Ectodermal cell (in vitro differentiated cells): ENCODE measurements around the gene AP4E1. TPM values are rescaled to one million over a fixed set of nuclear protein-coding genes. Genes with fewer than 3 reads are reported as not detected.
"Not testable (repeated sequence)": the region's sequence is repeated elsewhere in the genome, so short reads cannot be mapped to it uniquely, and the experiment has no call there.

Experiments used
- H3K27ac ChIP-seq: 2 replicates; pipeline ENCODE4 v1.7.0; 2013; ENCODE audit warnings: mild to moderate bottlenecking, low read depth, low read length; ENCODE audit not compliant: insufficient read depth, poor library complexity, severe bottlenecking
- H3K27me3 ChIP-seq: 2 replicates; pipeline ENCODE4 v1.7.0; 2013; ENCODE audit warnings: mild to moderate bottlenecking, low read length; ENCODE audit not compliant: insufficient read depth, control insufficient read depth, poor library complexity, severe bottlenecking
- H3K36me3 ChIP-seq: one replicate; pipeline ENCODE4 v1.7.0; 2013; ENCODE audit warnings: low read length; ENCODE audit not compliant: control insufficient read depth, insufficient read depth
- H3K4me1 ChIP-seq: one replicate; pipeline ENCODE4 v1.7.0; 2013; ENCODE audit warnings: low read length; ENCODE audit not compliant: control insufficient read depth, insufficient read depth
- H3K4me3 ChIP-seq: 2 replicates; pipeline ENCODE4 v1.7.0; 2013; ENCODE audit warnings: low read depth, low read length, control low read depth; ENCODE audit not compliant: insufficient read depth
- H3K9me3 ChIP-seq: 2 replicates; pipeline ENCODE4 v1.7.0; 2013; ENCODE audit warnings: mild to moderate bottlenecking, low read length, moderate library complexity; ENCODE audit not compliant: control insufficient read depth
- WGBS, 2 experiments: methylation state at CpG; one replicate each; pipeline ENCODE4 v1.1.7; 2013; ENCODE audit warnings: missing lambda C conversion rate in 2 of 2; 5-methylcytosine and 5-hydroxymethylcytosine counted together
- polyA plus RNA-seq, 4 experiments: library from polyadenylated mRNA; stranded (reverse); fragments of 50-300 nt; gene quantifications; one replicate each; pipeline ENCODE4 v1.2.3, GENCODE V29; 2013

Gene AP4E1
- 10.9 TPM for polyA plus RNA-seq (2013, experiment 1 of 4)
- 12.6 TPM for polyA plus RNA-seq (2013, experiment 2 of 4)
- 7.7 TPM for polyA plus RNA-seq (2013, experiment 3 of 4)
- 8.9 TPM for polyA plus RNA-seq (2013, experiment 4 of 4)

DNA sequence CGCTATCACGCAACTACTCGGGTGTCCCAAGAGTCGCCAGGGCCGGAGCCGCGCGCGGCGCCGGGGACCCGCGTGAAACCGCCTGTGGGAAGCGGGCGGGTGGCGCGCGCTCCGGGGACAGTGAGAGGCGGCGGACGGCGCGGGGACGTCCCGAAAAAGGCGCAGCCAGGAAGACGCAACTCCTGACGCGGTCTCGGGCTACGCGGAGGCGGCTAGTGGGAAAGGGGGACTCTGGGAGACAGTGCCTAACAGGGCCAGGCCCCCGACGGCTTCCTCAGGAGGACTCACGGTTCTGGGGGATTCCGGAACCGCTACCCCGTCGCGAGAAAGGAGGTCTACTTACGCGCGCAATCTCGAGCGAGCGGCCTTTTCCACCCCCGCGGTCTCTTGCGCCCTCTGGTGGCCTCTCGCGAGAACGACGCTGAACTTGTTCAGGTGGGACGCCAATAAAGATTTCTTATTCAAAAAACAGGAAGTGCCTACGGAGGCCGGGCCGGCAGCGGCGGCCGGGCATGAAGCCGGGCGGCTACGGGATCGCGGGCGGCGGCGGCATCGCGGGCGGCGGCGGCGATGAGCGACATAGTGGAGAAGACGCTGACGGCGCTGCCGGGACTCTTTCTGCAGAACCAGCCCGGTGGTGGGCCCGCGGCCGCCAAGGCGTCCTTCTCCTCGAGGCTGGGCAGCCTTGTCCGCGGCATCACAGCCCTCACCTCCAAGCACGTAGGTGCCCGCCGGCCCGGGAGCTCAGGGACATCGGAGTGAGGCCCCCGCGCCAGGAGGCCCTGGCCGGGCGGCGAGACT, at the start of gene AP4E1:
Gene AP4E1 (plus strand): TSS at position 475 of the 801 bp plus-strand sequence. CDS start 96 bp downstream, at position 571.
- H3K9me3 ChIP-seq = no peaks in the 10 kb centered on the region
- H3K4me1 ChIP-seq = peaks cover 3% of the 10 kb centered on the region
- no peaks in the 10 kb centered on the region for H3K27me3 ChIP-seq
- peak within 1 kb of the TSS; percentile 95 for H3K4me3 ChIP-seq
- peak within 1 kb of the TSS; percentile 88 for H3K27ac ChIP-seq
- H3K36me3 ChIP-seq = peaks cover 4% of the 10 kb centered on the region
- 0% methylated on average over 100 of the region's 100 CpGs for WGBS, 2 experiments

DNA sequence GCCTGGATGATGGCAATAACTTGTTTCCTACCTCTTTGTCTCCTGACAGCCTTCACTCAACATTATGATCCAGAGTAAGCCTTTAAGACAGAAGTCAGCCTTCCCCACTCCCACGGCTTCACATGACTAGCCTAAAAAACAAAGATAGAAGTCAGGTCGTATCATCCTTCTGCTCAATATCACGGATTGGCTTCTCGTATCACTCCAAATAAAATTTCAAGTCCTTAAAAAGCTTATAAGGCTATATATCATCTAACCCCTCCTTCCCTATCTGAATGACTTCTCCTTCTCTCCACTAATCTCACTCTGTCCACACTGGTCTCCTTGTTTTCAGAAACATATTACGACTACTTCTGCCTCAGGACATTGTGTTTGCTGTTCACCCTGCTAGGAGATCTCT, 47.7 kb upstream of the AP4E1 start:
- no peak overlapping the region for H3K27ac ChIP-seq
- H3K4me1 ChIP-seq = no peaks in the 10 kb centered on the region
- H3K27me3 ChIP-seq = no peaks in the 10 kb centered on the region
- no peaks in the 10 kb centered on the region for H3K36me3 ChIP-seq
- no peaks in the 10 kb centered on the region for H3K9me3 ChIP-seq
- no peak overlapping the region for H3K4me3 ChIP-seq
- 92 to 96% methylated on average over 5 of the region's 5 CpGs for WGBS, 2 experiments

DNA sequence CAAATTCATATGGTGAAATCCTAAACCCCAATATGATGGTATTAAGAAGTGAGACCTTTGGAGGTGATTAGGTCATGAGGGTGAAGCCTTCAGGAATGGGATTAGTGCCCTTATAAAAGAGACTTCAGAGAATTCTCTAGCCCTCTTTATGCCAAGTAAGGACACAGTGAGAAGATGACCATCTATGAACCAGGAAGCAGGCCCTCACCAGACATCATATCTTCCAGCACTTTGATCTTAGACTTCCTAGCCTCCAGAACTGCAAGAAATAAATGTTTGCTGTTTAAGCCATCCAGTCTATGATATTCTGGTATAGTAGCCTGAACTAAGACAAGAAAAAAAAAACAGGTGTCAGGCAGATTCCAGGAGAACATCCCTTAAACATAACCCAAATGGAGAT, 45.9 kb upstream of the AP4E1 start:
- H3K9me3 ChIP-seq = no peaks in the 10 kb centered on the region

DNA sequence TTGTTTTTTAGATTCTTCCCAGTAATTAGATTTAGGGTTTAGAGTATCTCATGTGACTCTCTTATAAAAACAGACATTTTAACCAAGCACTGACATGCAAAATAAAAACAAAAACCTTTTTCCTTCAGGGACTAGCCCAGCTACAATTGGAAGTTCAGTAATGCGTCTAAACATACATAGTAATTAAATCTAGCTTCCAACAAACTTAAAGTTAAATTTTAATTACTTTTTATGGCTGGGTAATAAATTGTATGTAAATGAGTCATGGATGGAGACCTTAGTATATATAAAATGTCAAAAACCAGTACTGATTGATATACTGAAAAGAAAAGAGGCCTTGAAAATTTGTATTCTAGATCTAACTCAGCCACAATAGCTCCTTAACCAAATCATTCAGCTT, 43.6 kb upstream of the AP4E1 start:
- no peaks in the 10 kb centered on the region for H3K4me1 ChIP-seq
- H3K27me3 ChIP-seq = no peaks in the 10 kb centered on the region
- no peak overlapping the region for H3K27ac ChIP-seq
- no peaks in the 10 kb centered on the region for H3K36me3 ChIP-seq
- H3K9me3 ChIP-seq = no peaks in the 10 kb centered on the region
- WGBS, 2 experiments = 80 to 100% methylated on average over 1 of the region's 1 CpG
- H3K4me3 ChIP-seq = no peak overlapping the region

More for the DNA sequence above, 45.9 kb upstream of the AP4E1 start:
- H3K36me3 ChIP-seq = no peaks in the 10 kb centered on the region
- H3K27me3 ChIP-seq = no peaks in the 10 kb centered on the region
- H3K27ac ChIP-seq = no peak overlapping the region
- no peaks in the 10 kb centered on the region for H3K4me1 ChIP-seq
- H3K4me3 ChIP-seq = no peak overlapping the region

- no peaks in the 10 kb centered on the region for H3K4me1 ChIP-seq
- no peaks in the 10 kb centered on the region for H3K36me3 ChIP-seq
- no peaks in the 10 kb centered on the region for H3K9me3 ChIP-seq
- no peaks in the 10 kb centered on the region for H3K27me3 ChIP-seq
- no peak overlapping the region for H3K27ac ChIP-seq
- WGBS, 2 experiments = 93 to 94% methylated on average over 4 to 5 of the region's 5 CpGs
- H3K4me3 ChIP-seq = no peak overlapping the region
Measured at GRCh38 chr15:50865515-50866353, 42.7 kb upstream of the AP4E1 start.

DNA sequence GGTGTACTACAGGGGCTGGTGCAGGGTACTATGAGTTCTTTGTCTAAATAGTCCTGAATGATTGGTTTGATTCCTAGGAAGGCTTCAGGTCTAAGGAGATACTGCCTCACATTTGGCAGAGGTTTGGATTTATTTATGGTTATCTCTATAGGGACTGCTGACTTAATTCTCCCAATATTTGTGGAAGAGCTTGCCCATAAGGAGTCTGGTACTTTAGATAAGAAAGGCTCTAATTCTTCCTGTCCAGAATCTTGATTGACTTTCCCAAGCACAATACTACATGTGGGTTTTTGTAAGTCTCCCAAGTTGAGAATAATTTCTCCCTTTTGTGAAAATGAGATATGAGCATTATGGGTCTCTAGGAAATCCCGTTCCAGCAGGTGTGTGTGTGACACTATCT, 36.7 kb upstream of the AP4E1 start:
- H3K27me3 ChIP-seq = no peaks in the 10 kb centered on the region
- no peaks in the 10 kb centered on the region for H3K4me1 ChIP-seq
- no peak overlapping the region for H3K27ac ChIP-seq
- no peaks in the 10 kb centered on the region for H3K36me3 ChIP-seq
- 80 to 100% methylated on average over 1 of the region's 1 CpG for WGBS, 2 experiments
- H3K9me3 ChIP-seq = no peaks in the 10 kb centered on the region
- H3K4me3 ChIP-seq = no peak overlapping the region

DNA sequence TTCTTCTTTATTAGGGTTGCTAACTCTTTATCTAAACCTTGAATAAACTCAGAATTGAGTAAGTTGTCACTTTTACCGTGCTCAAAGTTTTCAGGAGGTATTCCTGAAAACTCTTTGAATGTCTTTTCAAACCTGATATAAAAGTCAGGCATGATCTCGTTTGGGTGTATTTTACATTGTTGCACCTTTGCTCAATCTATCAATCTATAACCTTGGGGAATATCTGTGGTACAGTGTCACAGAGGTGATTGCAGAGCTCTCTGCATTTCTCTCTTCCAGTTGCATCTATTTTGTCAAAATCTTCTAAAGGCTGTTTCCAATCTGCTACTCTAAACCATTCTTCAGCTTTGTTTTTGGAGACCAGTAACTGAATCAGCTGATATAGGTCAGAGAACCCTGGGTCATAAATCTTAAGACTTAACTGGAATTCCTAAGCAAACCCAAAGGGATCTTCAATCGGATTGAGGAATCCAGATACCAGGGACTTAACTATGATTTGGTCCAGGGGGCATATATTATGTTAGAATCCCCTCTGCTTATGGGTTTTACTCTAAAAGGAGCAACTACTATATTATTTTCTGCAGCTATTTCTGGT, 35.6 kb upstream of the AP4E1 start:
- H3K27ac ChIP-seq = no peak overlapping the region
- H3K36me3 ChIP-seq = no peaks in the 10 kb centered on the region
- no peaks in the 10 kb centered on the region for H3K27me3 ChIP-seq
- no peaks in the 10 kb centered on the region for H3K9me3 ChIP-seq
- H3K4me1 ChIP-seq = no peaks in the 10 kb centered on the region
- WGBS, 2 experiments = 92 to 95% methylated on average over 3 of the region's 3 CpGs
- H3K4me3 ChIP-seq = no peak overlapping the region

- Histone ChIP-seq H3K4me1 (no peaks in the 10 kb centered on the region), H3K36me3 (no peaks in the 10 kb centered on the region), H3K4me3 (no peak overlapping the region), H3K27ac (no peak overlapping the region), H3K27me3 (no peaks in the 10 kb centered on the region), H3K9me3 (no peaks in the 10 kb centered on the region)
- 80 to 93% methylated on average over 9 of the region's 9 CpGs for WGBS, 2 experiments
Measured at GRCh38 chr15:50873935-50874361, 34.5 kb upstream of the AP4E1 start.

DNA sequence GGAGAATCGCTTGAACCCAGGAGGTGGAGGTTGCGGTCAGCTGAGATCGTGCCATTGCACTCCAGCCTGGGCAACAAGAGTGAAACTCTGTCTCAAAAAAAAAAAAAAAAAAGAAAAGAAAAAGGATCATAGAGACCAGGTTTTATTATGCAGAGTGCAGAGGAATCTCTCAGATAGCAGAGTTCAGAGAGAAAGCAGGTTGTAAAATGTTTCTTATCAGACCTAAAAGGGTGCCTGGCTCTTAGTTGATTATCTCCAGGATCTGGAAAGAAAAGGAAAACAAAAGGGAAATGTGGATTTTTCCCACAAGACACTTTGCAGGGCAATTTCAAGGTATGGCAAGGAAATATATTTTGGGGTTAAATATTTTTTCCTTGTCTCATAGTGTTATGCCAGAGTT, 33.2 kb upstream of the AP4E1 start:
- H3K36me3 ChIP-seq, H3K27ac ChIP-seq, H3K4me3 ChIP-seq, H3K27me3 ChIP-seq, H3K9me3 ChIP-seq, H3K4me1 ChIP-seq: not testable (repeated sequence)
- 88 to 92% methylated on average over 3 of the region's 3 CpGs for WGBS, 2 experiments
